GM12874 (cell line): ENCODE data around the gene DTNBP1.

Experiments used
- TF ChIP-seq, protein P1 (sequence below): IDR thresholded peaks from 2 replicates; pipeline ENCODE4 v1.5.1; 2011; ENCODE audit warnings: low read depth, mild to moderate bottlenecking, control low read depth, low read length, moderate library complexity; ENCODE audit not compliant: insufficient read depth

DTNBP1 gene

DNA sequence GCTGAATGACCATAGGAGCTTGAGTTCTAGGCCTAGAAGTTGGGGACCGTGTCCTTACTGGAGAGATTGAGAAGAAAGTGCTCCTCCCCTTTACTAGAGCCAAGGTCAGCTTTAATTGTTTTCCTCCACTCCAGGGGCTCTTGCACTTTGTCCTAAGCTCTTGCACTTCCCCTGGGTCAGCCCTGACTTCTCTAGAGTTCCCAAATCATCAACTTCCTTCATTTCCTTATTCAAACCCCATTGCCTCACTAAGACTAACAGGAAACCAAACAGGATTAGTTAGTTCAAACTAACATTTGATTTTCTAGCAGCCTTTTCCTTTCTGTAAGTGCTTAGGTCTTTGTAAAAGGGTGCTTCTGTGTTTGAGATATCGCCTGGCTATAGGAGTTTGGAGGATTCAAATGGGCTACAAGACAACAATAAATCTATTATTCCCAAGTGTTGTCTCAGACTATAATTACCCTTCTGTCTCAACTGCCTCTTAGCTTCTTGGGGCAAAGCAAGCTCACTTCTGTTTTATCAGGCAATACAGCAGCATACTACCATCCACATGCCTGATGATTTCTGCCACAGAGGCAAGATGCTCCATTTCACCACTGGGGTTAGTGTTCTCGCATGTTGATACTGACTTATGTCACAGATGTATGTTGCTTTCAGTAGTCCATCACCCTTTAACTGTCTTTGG lies 12.8 kb upstream of the DTNBP1 start:
- TF ChIP-seq, protein P1, sequence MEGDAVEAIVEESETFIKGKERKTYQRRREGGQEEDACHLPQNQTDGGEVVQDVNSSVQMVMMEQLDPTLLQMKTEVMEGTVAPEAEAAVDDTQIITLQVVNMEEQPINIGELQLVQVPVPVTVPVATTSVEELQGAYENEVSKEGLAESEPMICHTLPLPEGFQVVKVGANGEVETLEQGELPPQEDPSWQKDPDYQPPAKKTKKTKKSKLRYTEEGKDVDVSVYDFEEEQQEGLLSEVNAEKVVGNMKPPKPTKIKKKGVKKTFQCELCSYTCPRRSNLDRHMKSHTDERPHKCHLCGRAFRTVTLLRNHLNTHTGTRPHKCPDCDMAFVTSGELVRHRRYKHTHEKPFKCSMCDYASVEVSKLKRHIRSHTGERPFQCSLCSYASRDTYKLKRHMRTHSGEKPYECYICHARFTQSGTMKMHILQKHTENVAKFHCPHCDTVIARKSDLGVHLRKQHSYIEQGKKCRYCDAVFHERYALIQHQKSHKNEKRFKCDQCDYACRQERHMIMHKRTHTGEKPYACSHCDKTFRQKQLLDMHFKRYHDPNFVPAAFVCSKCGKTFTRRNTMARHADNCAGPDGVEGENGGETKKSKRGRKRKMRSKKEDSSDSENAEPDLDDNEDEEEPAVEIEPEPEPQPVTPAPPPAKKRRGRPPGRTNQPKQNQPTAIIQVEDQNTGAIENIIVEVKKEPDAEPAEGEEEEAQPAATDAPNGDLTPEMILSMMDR: no peak

DNA sequence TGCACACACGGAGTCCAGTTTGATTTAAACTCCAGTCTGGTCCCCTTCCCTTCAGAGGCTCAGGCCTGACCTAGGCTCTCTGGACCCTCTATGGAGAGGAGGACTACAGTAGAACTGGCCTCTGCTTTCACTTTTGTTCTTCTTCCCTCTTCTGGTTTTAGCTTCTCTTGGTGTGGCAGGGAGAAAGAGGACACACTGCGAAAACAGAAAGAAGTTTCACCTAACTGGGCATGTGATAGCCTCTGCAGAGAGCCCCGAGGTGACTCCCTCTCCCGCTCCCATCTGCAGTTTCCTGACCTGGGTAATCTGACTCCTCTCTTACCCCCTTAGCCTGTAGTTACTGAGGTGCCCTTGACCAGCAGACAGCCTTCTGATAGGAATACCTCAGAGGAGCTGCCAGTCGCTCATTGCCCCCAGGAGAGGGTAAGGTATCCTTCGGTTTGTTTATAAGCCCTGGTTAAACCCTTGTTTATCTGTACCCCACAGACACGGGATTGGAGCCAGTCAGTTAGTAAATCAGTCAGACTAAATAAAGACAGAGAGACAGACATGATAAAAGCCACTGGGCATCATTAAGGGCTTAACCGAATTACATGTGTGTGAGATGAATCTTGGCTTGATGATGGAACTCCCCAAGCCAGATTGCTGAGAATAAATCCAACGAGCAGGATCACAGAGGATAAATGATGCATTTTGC lies 12.0 kb upstream of the DTNBP1 start:
- TF ChIP-seq, protein P1: no peak

DNA sequence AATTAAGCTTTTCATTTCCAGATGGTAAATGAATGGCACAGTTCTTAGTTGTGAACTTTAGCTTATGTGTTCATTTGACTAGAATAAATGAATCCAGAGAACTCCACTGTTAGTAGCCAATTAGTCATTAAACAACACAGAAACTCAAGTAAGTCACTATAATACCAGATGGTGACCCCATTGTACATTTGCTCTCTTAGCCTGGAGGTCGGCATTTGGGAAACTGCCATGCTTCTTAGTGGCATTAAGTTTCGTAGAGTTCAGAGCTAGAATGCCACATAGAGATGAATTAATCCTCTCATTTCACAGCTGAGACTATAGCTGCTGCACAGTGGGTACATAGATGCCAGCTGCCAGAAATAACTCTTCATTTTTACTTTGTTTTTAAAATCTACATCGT lies 10.8 kb upstream of the DTNBP1 start:
- TF ChIP-seq, protein P1: no peak

DNA sequence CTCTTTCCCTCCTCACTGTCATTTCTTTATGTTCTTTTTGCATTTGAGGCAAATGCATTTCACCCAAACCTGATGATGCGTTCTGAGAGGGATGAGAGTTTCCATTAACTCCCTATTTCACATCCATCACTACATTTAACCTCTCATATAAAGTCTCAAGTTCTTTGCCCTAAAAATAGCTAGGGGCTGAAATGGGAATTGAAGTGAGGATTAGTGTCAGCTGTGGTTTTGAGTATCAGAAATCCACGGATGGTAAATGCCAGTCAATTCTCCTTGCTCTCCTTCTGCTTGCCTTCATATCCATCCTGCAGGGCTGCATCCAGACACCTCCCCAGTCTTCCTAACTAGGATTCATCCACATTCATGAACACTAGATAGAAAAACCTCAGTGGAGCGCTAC lies 10.0 kb upstream of the DTNBP1 start:
- TF ChIP-seq, protein P1: no peak

DNA sequence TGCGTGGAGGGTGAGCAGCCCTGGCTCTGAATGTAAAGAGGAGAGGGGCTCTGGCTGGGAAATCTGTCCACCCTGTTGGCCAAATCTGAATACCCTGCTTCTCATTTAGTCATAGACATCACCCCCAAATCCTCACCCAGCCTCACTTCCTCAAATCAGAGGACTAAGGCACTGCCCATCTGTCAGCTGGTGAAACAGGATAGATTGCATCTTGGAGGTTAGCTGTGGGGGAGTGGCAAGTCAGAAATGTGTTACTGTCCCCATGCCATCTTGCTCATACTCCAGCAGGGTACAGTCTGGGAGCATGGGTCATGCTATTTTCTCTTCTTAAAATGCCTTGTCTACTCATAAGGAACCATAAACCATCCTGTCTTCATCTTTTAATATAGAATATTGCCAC lies 9.5 kb upstream of the DTNBP1 start:
- TF ChIP-seq, protein P1: no peak

DNA sequence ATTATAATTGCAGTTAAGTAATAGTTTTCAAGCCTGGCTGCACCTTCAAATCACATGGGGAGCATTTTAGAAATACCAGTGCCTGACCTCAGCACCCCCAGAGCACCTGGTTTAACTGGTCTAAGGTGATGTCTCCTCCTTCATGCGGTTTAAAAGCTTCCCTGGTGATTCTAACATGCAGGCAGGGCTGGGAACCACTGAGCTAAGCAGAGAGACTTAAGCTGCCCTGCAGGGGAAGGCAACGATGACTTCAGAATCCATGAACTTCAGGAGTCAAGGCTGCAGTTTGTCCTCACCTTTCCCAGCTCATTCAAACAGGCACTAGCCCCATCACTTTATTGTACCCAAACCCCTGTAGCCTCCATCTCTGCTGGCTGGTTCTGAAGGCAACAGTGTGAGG lies 6.1 kb upstream of the DTNBP1 start:
- TF ChIP-seq, protein P1: no peak

DNA sequence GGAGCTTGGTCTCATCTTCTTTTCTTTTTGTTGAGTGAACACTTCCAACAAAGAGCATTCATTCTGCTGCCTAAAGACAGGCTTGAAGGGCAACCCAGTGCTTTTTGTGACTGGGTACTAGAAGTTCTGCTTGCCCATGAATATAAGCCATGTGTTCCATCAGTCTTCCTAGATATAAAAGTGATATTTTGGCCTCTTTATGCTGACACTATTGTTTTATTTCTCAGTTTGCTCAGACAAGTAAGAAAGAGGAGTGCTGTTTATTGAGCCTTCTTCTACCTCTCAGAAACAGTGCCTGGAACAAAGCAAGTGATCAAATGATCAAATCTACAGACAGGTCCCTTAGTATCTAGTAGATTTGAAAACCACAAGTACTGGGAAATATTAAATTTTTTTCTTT lies 2.4 kb upstream of the DTNBP1 start:
- TF ChIP-seq, protein P1: no peak
